Muscle layer of duodenum (tissue), 2 donors: Measurements from ENCODE around the gene RILPL2.
"Not testable (repeated sequence)": the region's sequence is repeated elsewhere in the genome, so short reads cannot be mapped to it uniquely, and the experiment has no call there.

Experiments
- H3K27ac ChIP-seq: one replicate; pipeline ENCODE4 v1.7.0; 2013; ENCODE audit warnings: mild to moderate bottlenecking, low read length
- H3K27me3 ChIP-seq: one replicate; pipeline ENCODE4 v1.7.0; 2013; ENCODE audit warnings: low read depth, mild to moderate bottlenecking, control low read depth, low read length
- H3K36me3 ChIP-seq, 2 donors: one replicate each; pipeline ENCODE4 v1.7.0; 2013; ENCODE audit warnings: low read length in 2 of 2, control low read depth in 1 of 2, mild to moderate bottlenecking in 1 of 2; ENCODE audit not compliant: insufficient read depth in 2 of 2, control insufficient read depth in 1 of 2
- H3K4me1 ChIP-seq, 2 donors: one replicate each; pipeline ENCODE4 v1.7.0; 2013; ENCODE audit warnings: low read length in 2 of 2, mild to moderate bottlenecking in 2 of 2, control low read depth in 1 of 2, moderate library complexity in 1 of 2; ENCODE audit not compliant: insufficient read depth in 2 of 2, control insufficient read depth in 1 of 2
- H3K4me3 ChIP-seq, 2 donors: one replicate each; pipeline ENCODE4 v1.7.0; 2013; ENCODE audit warnings: low read length in 2 of 2, low read depth in 1 of 2, mild to moderate bottlenecking in 1 of 2
- H3K9me3 ChIP-seq, 2 donors: one replicate each; pipeline ENCODE4 v1.7.0; 2013; ENCODE audit warnings: low read length in 2 of 2, control low read depth in 1 of 2, mild to moderate bottlenecking in 1 of 2; ENCODE audit not compliant: control insufficient read depth in 1 of 2
- donor health status: healthy.

Gene RILPL2

GRCh38 chr12:123428591-123428990 lies 7.9 kb downstream of the RILPL2 start:
- no peaks in the 10 kb centered on the region for H3K9me3 ChIP-seq
- H3K27ac ChIP-seq, result no peak overlapping the region
- peaks cover 0 to under 1% of the 10 kb centered on the region in 2 donors for H3K4me1 ChIP-seq
- no peaks in the 10 kb centered on the region for H3K27me3 ChIP-seq
- H3K36me3 ChIP-seq, result peaks cover 7 to 19% of the 10 kb centered on the region in 2 donors
- no peak overlapping the region for H3K4me3 ChIP-seq

DNA sequence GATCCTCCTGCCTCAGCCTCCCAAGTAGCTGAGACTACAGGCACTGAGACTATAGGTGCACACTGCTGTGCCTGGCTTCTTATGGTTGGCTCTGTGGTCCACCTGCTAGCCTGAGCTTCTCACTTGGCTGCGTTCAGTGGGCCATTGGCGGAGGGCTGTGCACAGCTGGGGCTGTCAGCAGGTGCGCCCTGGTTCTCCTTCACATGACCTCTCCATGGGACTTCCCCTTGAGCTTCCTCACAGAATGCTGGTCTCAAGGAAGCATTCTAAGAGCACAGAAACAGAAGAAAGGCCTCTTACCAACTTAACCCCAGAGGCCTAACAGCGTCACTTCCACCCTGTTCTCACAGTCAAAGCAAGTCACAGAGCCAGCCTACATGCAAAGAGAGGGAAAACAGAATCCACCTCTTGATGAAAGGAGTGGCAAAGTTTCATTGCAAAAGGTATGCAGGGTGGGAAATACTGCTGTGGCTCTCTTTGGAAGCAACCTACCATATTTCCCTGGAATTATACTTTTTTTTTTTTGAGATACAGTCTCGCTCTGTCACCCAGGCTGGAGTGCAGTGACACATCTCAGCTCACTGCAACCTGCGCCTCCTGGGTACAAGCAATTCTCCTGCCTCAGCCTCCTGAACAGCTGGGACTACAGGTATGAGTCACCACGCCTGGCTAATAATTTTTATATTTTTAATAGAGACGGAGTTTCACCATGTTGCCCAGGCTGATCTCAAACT lies 9.3 kb downstream of the RILPL2 start:
- Histone ChIP-seq H3K36me3 (peaks cover 14 to 25% of the 10 kb centered on the region in 2 donors), H3K27ac (no peak overlapping the region), H3K9me3 (no peaks in the 10 kb centered on the region), H3K4me3 (no peak overlapping the region), H3K4me1 (no peaks in the 10 kb centered on the region), H3K27me3 (no peaks in the 10 kb centered on the region)

GRCh38 chr12:123421314-123421713 lies 15.2 kb downstream of the RILPL2 start:
- Histone ChIP-seq H3K36me3 (peaks cover 10 to 29% of the 10 kb centered on the region in 2 donors), H3K27me3 (no peaks in the 10 kb centered on the region), H3K4me3 (no peak overlapping the region), H3K27ac (no peak overlapping the region), H3K9me3 (no peaks in the 10 kb centered on the region), H3K4me1 (no peaks in the 10 kb centered on the region)

DNA sequence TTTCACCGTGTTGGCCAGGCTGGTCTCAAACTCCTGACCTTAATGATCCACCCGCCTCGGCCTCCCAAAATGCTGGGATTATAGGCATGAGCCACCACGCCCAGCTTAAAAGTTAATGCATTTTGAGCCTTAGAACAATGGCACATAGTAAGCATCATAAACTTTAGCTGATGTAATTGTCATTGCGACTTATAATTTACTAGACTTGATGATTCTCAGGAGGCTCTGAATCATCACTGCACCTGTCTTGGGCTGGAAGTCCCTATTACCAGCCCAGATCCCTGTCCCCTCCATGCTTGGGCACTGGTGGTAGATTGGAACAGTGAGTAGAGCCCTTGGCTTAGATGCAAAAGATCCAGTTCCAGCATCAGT lies 26.5 kb downstream of the RILPL2 start:
- H3K27ac ChIP-seq, result no peak overlapping the region
- H3K9me3 ChIP-seq, result no peaks in the 10 kb centered on the region
- H3K36me3 ChIP-seq, result peaks cover 5 to 16% of the 10 kb centered on the region in 2 donors
- H3K27me3 ChIP-seq, result no peaks in the 10 kb centered on the region
- no peak overlapping the region for H3K4me3 ChIP-seq
- no peaks in the 10 kb centered on the region for H3K4me1 ChIP-seq

DNA sequence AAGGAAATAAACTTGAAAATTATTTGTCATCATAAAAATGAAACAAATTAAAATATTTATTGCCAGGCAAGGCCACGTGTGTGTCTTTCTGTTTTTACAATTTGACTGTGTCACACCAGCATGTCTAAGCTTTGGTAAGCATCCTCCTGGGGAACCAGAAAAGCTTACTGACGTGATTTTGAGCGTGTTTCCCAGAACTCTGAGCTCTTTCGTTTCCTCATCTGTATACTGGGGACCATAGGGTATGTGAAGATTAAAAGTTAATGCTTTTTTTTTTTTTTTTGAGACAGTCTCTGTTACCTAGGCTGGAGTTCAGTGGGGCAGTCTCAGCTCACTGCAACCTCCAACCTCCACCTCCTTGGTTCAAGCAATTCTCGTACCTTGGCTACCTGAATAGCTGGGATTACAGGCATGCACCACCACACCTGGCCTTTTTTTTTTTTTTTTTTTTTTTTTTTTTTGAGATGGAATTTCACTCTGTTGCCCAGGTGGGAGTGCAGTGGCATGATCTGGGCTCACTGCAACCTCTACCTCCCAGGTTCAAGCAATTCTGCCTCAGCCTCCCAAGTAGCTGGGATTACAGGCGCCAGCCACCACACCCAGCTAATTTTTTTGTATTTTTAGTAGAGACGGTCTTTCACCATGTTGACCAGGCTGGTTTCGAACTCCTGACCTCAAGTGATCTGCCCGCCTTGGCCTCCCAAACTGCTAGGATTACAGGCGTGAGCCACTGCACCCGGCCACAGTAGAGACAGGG lies 27.0 kb downstream of the RILPL2 start:
- H3K27ac ChIP-seq, H3K9me3 ChIP-seq: not testable (repeated sequence)
- peaks cover 9 to 20% of the 10 kb centered on the region in 2 donors for H3K36me3 ChIP-seq

GRCh38 chr12:123408619-123409018 lies 27.9 kb downstream of the RILPL2 start:
- not testable (repeated sequence) for H3K4me1 ChIP-seq, H3K27ac ChIP-seq, H3K9me3 ChIP-seq, H3K27me3 ChIP-seq, H3K4me3 ChIP-seq
- H3K36me3 ChIP-seq, result peaks cover 18 to 28% of the 10 kb centered on the region in 2 donors

More for the DNA sequence above, 27.0 kb downstream of the RILPL2 start:
- not testable (repeated sequence) for H3K27me3 ChIP-seq, H3K4me1 ChIP-seq, H3K4me3 ChIP-seq

GRCh38 chr12:123407934-123408333 lies 28.6 kb downstream of the RILPL2 start:
- not testable (repeated sequence) for H3K9me3 ChIP-seq, H3K27me3 ChIP-seq, H3K4me1 ChIP-seq, H3K27ac ChIP-seq, H3K4me3 ChIP-seq
- H3K36me3 ChIP-seq, result peaks cover 24 to 35% of the 10 kb centered on the region in 2 donors

DNA sequence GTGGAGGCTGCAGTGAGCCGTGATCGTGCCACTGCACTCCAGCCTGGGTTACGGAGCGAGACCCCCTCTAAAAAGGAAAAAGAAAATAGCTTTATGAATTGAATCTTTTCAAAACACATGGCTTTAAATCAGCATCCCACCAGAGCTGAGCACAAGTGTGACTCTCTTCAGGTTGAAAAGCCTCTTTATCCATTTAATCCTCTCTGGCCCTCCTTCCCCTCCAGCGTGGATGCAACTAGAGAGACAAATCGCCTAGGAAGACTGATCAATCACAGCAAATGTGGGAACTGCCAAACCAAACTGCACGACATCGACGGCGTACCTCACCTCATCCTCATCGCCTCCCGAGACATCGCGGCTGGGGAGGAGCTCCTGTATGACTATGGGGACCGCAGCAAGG lies 29.2 kb downstream of the RILPL2 start:
- H3K27ac ChIP-seq, H3K27me3 ChIP-seq, H3K4me3 ChIP-seq, H3K4me1 ChIP-seq, H3K9me3 ChIP-seq: not testable (repeated sequence)
- H3K36me3 ChIP-seq, result peaks cover 27 to 40% of the 10 kb centered on the region in 2 donors

GRCh38 chr12:123404581-123404980 lies 31.9 kb downstream of the RILPL2 start:
- Histone ChIP-seq H3K27ac (no peak overlapping the region), H3K36me3 (peaks cover 28 to 40% of the 10 kb centered on the region in 2 donors), H3K4me1 (no peaks in the 10 kb centered on the region), H3K9me3 (no peaks in the 10 kb centered on the region), H3K4me3 (no peak overlapping the region), H3K27me3 (no peaks in the 10 kb centered on the region)

DNA sequence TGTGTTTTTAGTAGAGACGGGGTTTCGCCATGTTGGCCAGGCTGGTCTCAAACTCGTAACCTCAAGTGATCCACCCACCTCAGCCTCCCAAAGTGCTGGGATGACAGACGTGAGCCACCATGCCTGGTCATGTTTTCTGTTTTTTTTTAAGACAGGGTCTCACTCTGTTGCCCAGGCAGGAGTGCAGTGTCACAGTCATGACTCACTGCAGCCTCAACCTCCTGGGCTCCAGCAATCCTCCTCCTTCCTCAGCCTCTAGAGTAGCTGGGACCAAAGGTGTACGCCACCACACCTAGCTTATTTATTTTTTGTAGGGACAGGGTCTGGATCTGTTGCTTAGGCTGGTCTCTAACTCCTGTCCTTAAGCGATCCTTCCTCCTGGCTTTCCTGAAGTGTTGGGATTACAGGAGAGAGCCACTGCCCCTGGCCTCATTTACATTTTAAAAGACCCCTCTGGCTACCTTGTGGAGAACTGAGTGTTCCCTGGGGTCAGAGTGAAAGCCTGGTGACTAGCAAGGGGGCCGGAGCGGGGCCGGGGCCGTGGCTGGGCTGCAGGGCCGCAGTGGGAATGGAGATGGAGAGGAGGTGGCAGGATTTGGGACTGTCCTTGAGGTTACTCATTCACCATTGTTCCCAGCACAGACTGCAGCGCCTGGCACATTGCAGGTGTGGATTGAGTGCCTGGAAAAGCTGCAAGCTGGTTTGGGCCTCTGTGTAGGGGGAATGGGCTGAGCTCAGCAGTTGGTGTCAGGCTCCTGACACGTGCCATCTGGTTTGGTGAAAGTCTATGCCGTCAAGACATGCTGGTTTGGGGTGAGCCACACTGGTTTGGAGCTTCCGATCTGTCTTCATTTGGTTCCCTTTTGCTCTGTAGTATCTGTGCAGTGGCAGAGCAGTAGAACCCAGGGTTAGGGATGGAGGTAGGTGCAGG lies 34.5 kb downstream of the RILPL2 start:
- no peak overlapping the region for H3K27ac ChIP-seq
- H3K27me3 ChIP-seq, result no peaks in the 10 kb centered on the region
- H3K36me3 ChIP-seq, result peaks cover 27 to 54% of the 10 kb centered on the region in 2 donors
- H3K9me3 ChIP-seq, result no peaks in the 10 kb centered on the region
- H3K4me3 ChIP-seq, result no peak overlapping the region
- H3K4me1 ChIP-seq, result peaks cover 3 to 19% of the 10 kb centered on the region in 2 donors

DNA sequence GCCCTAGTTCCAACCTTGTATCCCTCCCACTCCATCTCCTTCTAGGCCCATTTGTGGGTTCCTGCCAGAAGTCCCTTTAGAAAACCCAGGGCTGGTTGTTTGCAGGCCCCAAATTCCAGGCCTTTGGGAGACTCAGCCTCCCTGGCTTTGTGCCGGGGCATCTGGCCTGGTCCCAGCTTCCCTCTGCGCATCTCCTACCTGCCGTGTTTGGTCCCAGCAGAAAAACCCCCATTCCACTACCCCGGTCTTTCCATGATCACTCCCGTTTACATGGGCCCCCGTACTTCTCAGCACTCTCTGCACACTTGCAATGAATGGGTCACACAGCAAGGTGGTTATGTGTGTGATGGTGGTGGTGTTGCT lies 37.2 kb downstream of the RILPL2 start:
- no peaks in the 10 kb centered on the region for H3K9me3 ChIP-seq
- no peak overlapping the region for H3K4me3 ChIP-seq
- peaks cover 43 to 61% of the 10 kb centered on the region in 2 donors for H3K36me3 ChIP-seq
- H3K27me3 ChIP-seq, result no peaks in the 10 kb centered on the region
- no peak overlapping the region for H3K27ac ChIP-seq
- peaks cover 3 to 25% of the 10 kb centered on the region in 2 donors for H3K4me1 ChIP-seq
